K562 (cell line): Measurements from ENCODE around the gene DMRT2.

Experiments
- BMI1 ChIP-seq: fragments of 150-350 bp; IDR thresholded peaks from 2 replicates; pipeline ENCODE4 v1.6.1; 2014; ENCODE audit warnings: low read length
- MXI1 ChIP-seq: IDR thresholded peaks from 2 replicates; pipeline ENCODE4 v1.6.1; 2011; ENCODE audit warnings: low read depth, mild to moderate bottlenecking, improper control_type of control experiment, low read length
- NFE2 ChIP-seq: IDR thresholded peaks from 2 replicates; pipeline ENCODE4 v1.6.1; 2014; ENCODE audit warnings: antibody characterized with exemption, low read depth
- POLR2AphosphoS2 ChIP-seq: IDR thresholded peaks from 2 replicates; pipeline ENCODE4 v1.6.1; 2012; ENCODE audit warnings: low read length, improper control_type of control experiment
- POLR3A ChIP-seq: IDR thresholded peaks from 2 replicates; pipeline ENCODE4 v1.6.1; 2011; ENCODE audit warnings: borderline replicate concordance, mild to moderate bottlenecking, moderate library complexity; ENCODE audit not compliant: insufficient read length, insufficient read depth; ENCODE audit errors: extremely low read depth
- TBL1XR1 ChIP-seq, 2 experiments: IDR thresholded peaks; 2 replicates each; pipeline ENCODE4 v1.6.1; 2012; ENCODE audit warnings: improper control_type of control experiment in 2 of 2, low read length in 2 of 2, mild to moderate bottlenecking in 1 of 2
- YY1 ChIP-seq, 3 experiments: IDR thresholded peaks; 2 replicates each; pipeline ENCODE4 v1.6.1; 2011; ENCODE audit warnings: low read length in 2 of 3, mild to moderate bottlenecking in 2 of 3, moderate library complexity in 2 of 3, borderline replicate concordance in 1 of 3, control low read depth in 1 of 3, low read depth in 1 of 3; ENCODE audit not compliant: insufficient read depth in 3 of 3, insufficient replicate concordance in 2 of 3, control insufficient read depth in 1 of 3, insufficient read length in 1 of 3; ENCODE audit errors: extremely low read depth in 1 of 3
- ZNF24 ChIP-seq: fragments of 450-650 bp; IDR thresholded peaks from 2 replicates; pipeline ENCODE4 v1.6.1; 2016
- ZNF253 ChIP-seq: fragments of 250-450 bp; sonication (Bioruptor Pico); conservative IDR thresholded peaks from 2 replicates; pipeline ENCODE4 v1.6.1; 2021; ENCODE audit warnings: mild to moderate bottlenecking
- TF ChIP-seq, protein P1 (sequence below): sonication (generic); formaldehyde crosslinking; IDR thresholded peaks from 2 replicates; pipeline ENCODE4 v1.9.0; 2022; ENCODE audit warnings: mild to moderate bottlenecking, missing genetic modification reagents
- TF ChIP-seq, protein P2 (sequence below), 3 experiments: IDR thresholded peaks in 2 of 3; conservative IDR thresholded peaks in 1 of 3; 2 replicates each; pipeline ENCODE4 v1.5.1; 2011 to 2012; ENCODE audit warnings: low read length in 3 of 3, mild to moderate bottlenecking in 3 of 3, control low read depth in 2 of 3, improper control_type of control experiment in 1 of 3, inconsistent platforms in 1 of 3, low read depth in 1 of 3, mixed read lengths in 1 of 3, moderate library complexity in 1 of 3; ENCODE audit not compliant: insufficient read depth in 2 of 3
- TF ChIP-seq, protein P3 (sequence below): sonication (generic); formaldehyde crosslinking; IDR thresholded peaks from 2 replicates; pipeline ENCODE4 v1.8.1; 2023; ENCODE audit warnings: mild to moderate bottlenecking, missing genetic modification reagents

DNA sequence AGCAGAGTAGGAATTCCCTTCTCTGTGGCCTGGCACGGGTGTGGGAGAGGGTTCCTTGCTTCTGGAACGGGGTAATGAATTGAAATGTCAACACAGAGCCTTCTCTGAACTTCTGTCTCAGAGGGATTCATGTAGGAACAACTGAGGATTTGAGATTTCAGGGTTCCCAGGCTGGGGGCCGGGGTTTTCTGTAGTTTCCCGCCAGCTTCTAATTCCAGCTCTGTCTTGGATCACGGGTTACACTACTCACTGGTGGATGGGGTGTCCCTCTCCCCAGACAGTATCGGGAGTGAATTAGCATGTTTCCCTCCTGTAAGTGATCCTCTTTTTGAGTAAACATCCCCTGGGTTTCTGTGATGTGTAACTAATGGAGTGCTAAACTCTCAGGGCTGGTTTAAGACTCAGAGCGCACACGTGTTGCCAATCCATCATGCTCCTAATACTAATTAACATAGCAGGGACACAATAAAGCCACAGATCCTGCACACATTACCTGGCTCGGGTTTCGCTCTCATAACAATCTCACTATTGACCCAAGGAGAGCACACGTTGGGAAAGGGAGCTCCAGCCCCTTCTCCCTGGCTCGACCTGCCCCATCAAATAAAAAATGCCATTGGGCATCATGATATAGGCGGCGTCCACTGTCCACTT is 18.1 kb upstream of the DMRT2 start:
- TF ChIP-seq NFE2 = no peak
- TF ChIP-seq MXI1 = no peak
- TF ChIP-seq, protein P1, sequence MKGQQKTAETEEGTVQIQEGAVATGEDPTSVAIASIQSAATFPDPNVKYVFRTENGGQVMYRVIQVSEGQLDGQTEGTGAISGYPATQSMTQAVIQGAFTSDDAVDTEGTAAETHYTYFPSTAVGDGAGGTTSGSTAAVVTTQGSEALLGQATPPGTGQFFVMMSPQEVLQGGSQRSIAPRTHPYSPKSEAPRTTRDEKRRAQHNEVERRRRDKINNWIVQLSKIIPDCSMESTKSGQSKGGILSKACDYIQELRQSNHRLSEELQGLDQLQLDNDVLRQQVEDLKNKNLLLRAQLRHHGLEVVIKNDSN (CRISPR knock-in tag) = no peak
- no peak for TF ChIP-seq POLR3A
- TF ChIP-seq, protein P2, sequence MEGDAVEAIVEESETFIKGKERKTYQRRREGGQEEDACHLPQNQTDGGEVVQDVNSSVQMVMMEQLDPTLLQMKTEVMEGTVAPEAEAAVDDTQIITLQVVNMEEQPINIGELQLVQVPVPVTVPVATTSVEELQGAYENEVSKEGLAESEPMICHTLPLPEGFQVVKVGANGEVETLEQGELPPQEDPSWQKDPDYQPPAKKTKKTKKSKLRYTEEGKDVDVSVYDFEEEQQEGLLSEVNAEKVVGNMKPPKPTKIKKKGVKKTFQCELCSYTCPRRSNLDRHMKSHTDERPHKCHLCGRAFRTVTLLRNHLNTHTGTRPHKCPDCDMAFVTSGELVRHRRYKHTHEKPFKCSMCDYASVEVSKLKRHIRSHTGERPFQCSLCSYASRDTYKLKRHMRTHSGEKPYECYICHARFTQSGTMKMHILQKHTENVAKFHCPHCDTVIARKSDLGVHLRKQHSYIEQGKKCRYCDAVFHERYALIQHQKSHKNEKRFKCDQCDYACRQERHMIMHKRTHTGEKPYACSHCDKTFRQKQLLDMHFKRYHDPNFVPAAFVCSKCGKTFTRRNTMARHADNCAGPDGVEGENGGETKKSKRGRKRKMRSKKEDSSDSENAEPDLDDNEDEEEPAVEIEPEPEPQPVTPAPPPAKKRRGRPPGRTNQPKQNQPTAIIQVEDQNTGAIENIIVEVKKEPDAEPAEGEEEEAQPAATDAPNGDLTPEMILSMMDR (IDR thresholded peaks at IDR 0.05 in 2 of 3, conservative IDR thresholded peaks at IDR 0.05 in 1 of 3; ENCODE audit: insufficient read depth in 2 of 3, low read depth in 1 of 3, low read length in 3 of 3) = no peak
- TF ChIP-seq, protein P3, sequence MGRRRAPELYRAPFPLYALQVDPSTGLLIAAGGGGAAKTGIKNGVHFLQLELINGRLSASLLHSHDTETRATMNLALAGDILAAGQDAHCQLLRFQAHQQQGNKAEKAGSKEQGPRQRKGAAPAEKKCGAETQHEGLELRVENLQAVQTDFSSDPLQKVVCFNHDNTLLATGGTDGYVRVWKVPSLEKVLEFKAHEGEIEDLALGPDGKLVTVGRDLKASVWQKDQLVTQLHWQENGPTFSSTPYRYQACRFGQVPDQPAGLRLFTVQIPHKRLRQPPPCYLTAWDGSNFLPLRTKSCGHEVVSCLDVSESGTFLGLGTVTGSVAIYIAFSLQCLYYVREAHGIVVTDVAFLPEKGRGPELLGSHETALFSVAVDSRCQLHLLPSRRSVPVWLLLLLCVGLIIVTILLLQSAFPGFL (CRISPR knock-in tag) = no peak
- no peak for TF ChIP-seq ZNF24
- no peak for TF ChIP-seq POLR2AphosphoS2
- TF ChIP-seq YY1 (IDR thresholded peaks at IDR 0.05; ENCODE audit: borderline replicate concordance in 1 of 3, control insufficient read depth in 1 of 3, extremely low read depth in 1 of 3, insufficient read depth in 3 of 3, insufficient read length in 1 of 3, insufficient replicate concordance in 2 of 3, low read depth in 1 of 3, low read length in 2 of 3) = no peak
- TF ChIP-seq ZNF253 (CRISPR knock-in tag) = no peak
- no peak for TF ChIP-seq BMI1
- no peak for TF ChIP-seq TBL1XR1 (IDR thresholded peaks at IDR 0.05; ENCODE audit: low read length in 2 of 2)
